ENCODE results near the gene PPM1J. TPM values are rescaled to one million over a fixed set of nuclear protein-coding genes. Genes with fewer than 3 reads are reported as not detected.

Gene PPM1J
- total RNA-seq (2014; rRNA removed; shearing (Covaris generic)), result 0.74 and 1.8 TPM in 2 replicates

GRCh38 chr1:112715264-112716053 lies at the start of gene PPM1J:
TSS of gene PPM1J (minus strand) at chr1:112715332. CDS start at chr1:112715301, 31 bp downstream.

GRCh38 chr1:112706505-112707220 lies 8.5 kb downstream of the PPM1J start, which contains the start of gene RHOC:
TSS of gene RHOC (minus strand) at chr1:112707127. CDS start at chr1:112703799, 3,328 bp downstream.

DNA sequence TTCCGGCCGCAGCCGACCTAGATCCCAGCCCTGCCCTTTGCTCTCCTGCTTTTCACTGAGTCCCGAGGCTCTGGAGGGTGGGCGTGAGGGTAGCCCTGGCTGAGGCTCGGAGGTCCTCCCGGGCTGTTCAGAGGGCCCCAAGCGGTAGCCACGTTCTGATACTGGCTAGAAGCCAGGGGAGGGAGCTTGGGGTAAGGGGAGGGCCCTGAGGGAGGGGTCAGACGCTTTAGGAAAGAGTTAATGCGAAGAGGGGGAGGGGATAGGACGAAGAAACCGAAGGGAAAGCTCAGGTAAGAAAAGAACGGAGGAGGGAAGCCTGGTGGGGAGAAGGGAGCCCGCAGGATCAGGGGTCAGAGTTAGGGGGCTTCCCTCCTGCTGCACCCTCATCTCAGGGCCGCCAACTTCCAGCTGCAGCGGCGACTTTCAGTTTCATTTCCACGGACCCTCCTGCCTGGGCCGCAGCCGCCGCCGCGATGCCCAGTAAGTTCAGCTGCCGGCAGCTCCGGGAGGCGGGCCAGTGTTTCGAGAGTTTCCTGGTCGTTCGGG lies 40.6 kb downstream of the PPM1J start, which contains the start of gene MOV10:
TSS of gene MOV10 (plus strand) at position 220 of the 546 bp plus-strand sequence. CDS start at position 474, 254 bp downstream.

Other genes starting within 250 kb of the PPM1J start
- gene WNT2B, start 206.4 kb downstream of the PPM1J start, total RNA-seq (2014; rRNA removed; shearing (Covaris generic)), result 1.0 and 1.6 TPM in 2 replicates
- gene ST7L, start 96.2 kb downstream of the PPM1J start, total RNA-seq (2014; rRNA removed; shearing (Covaris generic)), result 16.8 and 22.4 TPM in 2 replicates
- 168 and 211 TPM in 2 replicates for gene CAPZA1, start 95.5 kb downstream of the PPM1J start, total RNA-seq (2014; rRNA removed; shearing (Covaris generic))
- gene MOV10, start 40.7 kb downstream of the PPM1J start, total RNA-seq (2014; rRNA removed; shearing (Covaris generic)), result 84.6 and 84.7 TPM in 2 replicates
- 304 and 305 TPM in 2 replicates for gene RHOC, start 8.2 kb downstream of the PPM1J start, total RNA-seq (2014; rRNA removed; shearing (Covaris generic))
- gene SLC16A1, start 240.9 kb upstream of the PPM1J start, total RNA-seq (2014; rRNA removed; shearing (Covaris generic)), result 97.5 and 101 TPM in 2 replicates

Data from A375 (cell line).